Mesendoderm (in vitro differentiated cells): ENCODE data around the gene ARHGAP27.

ENCODE experiments used
- DNase-seq: peaks from one replicate; pipeline ENCODE4 v3.0.0; 2013
- H2AK5ac ChIP-seq: 2 replicates; pipeline ENCODE4 v1.6.1; 2013; ENCODE audit warnings: low read length, inconsistent platforms
- H2BK120ac ChIP-seq: 2 replicates; pipeline ENCODE4 v1.6.1; 2013; ENCODE audit warnings: low read depth, mild to moderate bottlenecking, low read length, moderate library complexity, mixed read lengths
- H2BK15ac ChIP-seq: replicated peaks from 2 replicates; pipeline ENCODE4 v1.6.1; 2013; ENCODE audit warnings: low read depth, mild to moderate bottlenecking, moderate library complexity
- H2BK5ac ChIP-seq: 2 replicates; pipeline ENCODE4 v1.6.1; 2013; ENCODE audit warnings: low read length, inconsistent platforms
- H3K18ac ChIP-seq: 2 replicates; pipeline ENCODE4 v1.6.1; 2013; ENCODE audit warnings: mild to moderate bottlenecking, low read length, mixed read lengths
- H3K23ac ChIP-seq: one replicate; pipeline ENCODE4 v1.6.1; 2013; ENCODE audit warnings: low read length
- H3K27ac ChIP-seq: 2 replicates; pipeline ENCODE4 v1.5.1; 2013; ENCODE audit warnings: low read depth, mild to moderate bottlenecking, inconsistent platforms, low read length, moderate library complexity
- H3K27me3 ChIP-seq: 2 replicates; pipeline ENCODE4 v1.6.1; 2013; ENCODE audit warnings: low read length, control low read depth, mild to moderate bottlenecking, inconsistent platforms; ENCODE audit not compliant: insufficient read depth, poor library complexity
- H3K36me3 ChIP-seq: 2 replicates; pipeline ENCODE4 v1.6.1; 2013; ENCODE audit warnings: low read length, inconsistent platforms; ENCODE audit not compliant: control insufficient read depth, insufficient read depth
- H3K4ac ChIP-seq: one replicate; pipeline ENCODE4 v1.6.1; 2013; ENCODE audit warnings: low read depth, mild to moderate bottlenecking, low read length, moderate library complexity
- H3K4me1 ChIP-seq: 2 replicates; pipeline ENCODE4 v1.6.1; 2013; ENCODE audit warnings: low read depth, low read length, inconsistent platforms; ENCODE audit not compliant: control insufficient read depth
- H3K4me2 ChIP-seq: 2 replicates; pipeline ENCODE4 v1.6.1; 2013; ENCODE audit warnings: low read length
- H3K4me3 ChIP-seq: 2 replicates; pipeline ENCODE4 v1.5.1; 2013; ENCODE audit warnings: mild to moderate bottlenecking, low read length
- H3K56ac ChIP-seq: one replicate; pipeline ENCODE4 v1.6.1; 2013; ENCODE audit warnings: low read length
- H3K79me1 ChIP-seq: 2 replicates; pipeline ENCODE4 v1.6.1; 2013; ENCODE audit warnings: low read length, inconsistent platforms
- H3K79me2 ChIP-seq: 2 replicates; pipeline ENCODE4 v1.6.1; 2013; ENCODE audit warnings: mild to moderate bottlenecking, low read length; ENCODE audit not compliant: control insufficient read depth, insufficient read depth
- H3K9ac ChIP-seq: 2 replicates; pipeline ENCODE4 v1.6.1; 2013; ENCODE audit warnings: low read length, inconsistent platforms
- H4K5ac ChIP-seq: one replicate; pipeline ENCODE4 v1.6.1; 2013; ENCODE audit warnings: low read length
- H4K8ac ChIP-seq: one replicate; pipeline ENCODE4 v1.6.1; 2013; ENCODE audit warnings: low read depth, mild to moderate bottlenecking, control low read depth, low read length, moderate library complexity
- WGBS: extraction: QIAGEN DNeasy Blood & Tissue Kit; methylation state at CpG from one replicate; pipeline ENCODE4 v1.1.7; 2013; ENCODE audit warnings: low lambda C conversion rate, missing lambda C conversion rate; ENCODE audit not compliant: insufficient coverage; ENCODE audit errors: extremely low coverage; 5-methylcytosine and 5-hydroxymethylcytosine counted together

Gene ARHGAP27

DNA sequence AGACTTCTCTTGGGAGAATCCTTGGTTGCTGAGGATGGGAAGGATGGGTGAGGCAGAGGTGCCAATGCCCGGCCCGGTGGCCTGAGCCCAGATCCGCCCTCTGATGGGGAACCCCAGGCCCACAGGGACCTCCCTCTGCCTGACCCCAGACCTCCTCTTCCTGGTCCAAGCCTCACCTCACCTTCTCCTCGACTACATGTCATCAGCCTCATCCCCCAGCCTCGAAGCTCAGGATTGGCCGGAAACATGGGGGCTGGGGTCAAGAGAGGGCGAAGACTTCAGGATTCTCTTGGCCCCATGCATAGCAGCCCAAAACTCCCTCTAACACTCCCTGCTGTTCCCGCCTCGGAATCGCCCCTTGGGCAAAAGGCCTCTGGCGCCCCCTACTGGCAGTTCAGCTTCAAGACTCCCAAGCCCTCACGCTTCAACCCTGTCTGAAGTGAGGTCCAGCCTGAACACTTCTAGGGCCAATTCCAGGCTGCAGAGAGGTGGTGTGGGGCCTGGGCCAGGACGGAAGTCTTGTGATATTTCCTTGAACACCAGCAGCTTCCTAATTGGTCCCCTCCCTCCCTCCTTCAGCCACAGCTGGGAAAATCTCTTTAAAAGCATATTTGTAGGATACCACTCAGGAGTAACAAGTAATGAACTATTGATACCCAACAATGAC, 47.2 kb downstream of the ARHGAP27 start:
- no peak overlapping the region for H3K27ac ChIP-seq
- H3K36me3 ChIP-seq = no peaks in the 10 kb centered on the region
- H3K79me2 ChIP-seq = no peaks in the 10 kb centered on the region
- H3K4me2 ChIP-seq = no peak overlapping the region
- no peak overlapping the region for H3K4me3 ChIP-seq
- peak overlapping the region; percentile 59 for H3K56ac ChIP-seq
- no peaks in the 10 kb centered on the region for H3K4me1 ChIP-seq
- no peak overlapping the region for H2BK15ac ChIP-seq
- peak; percentile 88 for DNase-seq
- no peak overlapping the region for H3K23ac ChIP-seq
- no CpG with 5 or more reads among the region's 13 CpGs for WGBS
- H2BK120ac ChIP-seq = no peak overlapping the region
- H3K9ac ChIP-seq = peak overlapping the region; percentile 39
- H4K5ac ChIP-seq = no peak overlapping the region
- H3K79me1 ChIP-seq = no peaks in the 10 kb centered on the region
- H4K8ac ChIP-seq = no peak overlapping the region
- no peak overlapping the region for H2BK5ac ChIP-seq
- H3K18ac ChIP-seq = no peak overlapping the region
- H3K4ac ChIP-seq = no peak overlapping the region
- H2AK5ac ChIP-seq = no peak overlapping the region
- no peaks in the 10 kb centered on the region for H3K27me3 ChIP-seq

DNA sequence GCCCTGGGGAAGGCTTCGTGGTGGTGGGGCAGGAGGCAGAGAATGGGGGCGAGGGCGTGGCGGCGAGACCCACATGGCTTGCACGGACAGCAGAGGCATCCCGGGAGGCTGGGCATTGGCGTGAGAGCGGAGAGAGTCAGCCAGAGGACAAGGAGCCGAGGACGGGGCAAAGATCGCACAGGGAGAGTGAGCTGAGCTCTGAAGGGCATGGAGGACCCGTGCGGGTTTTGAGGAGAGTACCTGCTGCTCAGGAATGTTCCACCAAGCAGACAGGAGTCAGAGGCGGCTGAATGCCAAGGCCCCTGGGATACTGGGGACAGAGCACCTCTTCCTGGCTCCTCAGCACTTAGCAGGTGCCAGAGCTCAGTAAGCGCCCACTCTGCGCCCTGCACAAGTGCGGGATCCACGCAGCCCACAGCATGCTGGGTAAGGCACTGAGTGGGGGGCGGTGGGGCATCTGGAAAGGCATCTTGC, 47.8 kb downstream of the ARHGAP27 start:
- Histone ChIP-seq H3K79me2 (no peaks in the 10 kb centered on the region), H3K36me3 (no peaks in the 10 kb centered on the region), H3K27ac (no peak overlapping the region), H3K79me1 (no peaks in the 10 kb centered on the region), H2BK15ac (no peak overlapping the region), H3K4ac (no peak overlapping the region), H3K18ac (no peak overlapping the region), H4K8ac (no peak overlapping the region), H3K4me2 (no peak overlapping the region), H3K56ac (no peak overlapping the region), H3K4me1 (no peaks in the 10 kb centered on the region), H4K5ac (no peak overlapping the region), H3K23ac (no peak overlapping the region), H3K9ac (no peak overlapping the region), H3K4me3 (no peak overlapping the region), H2BK5ac (no peak overlapping the region), H2AK5ac (no peak overlapping the region), H3K27me3 (no peaks in the 10 kb centered on the region), H2BK120ac (no peak overlapping the region)
- no CpG with 5 or more reads among the region's 20 CpGs for WGBS
- DNase-seq = peak; percentile 39

DNA sequence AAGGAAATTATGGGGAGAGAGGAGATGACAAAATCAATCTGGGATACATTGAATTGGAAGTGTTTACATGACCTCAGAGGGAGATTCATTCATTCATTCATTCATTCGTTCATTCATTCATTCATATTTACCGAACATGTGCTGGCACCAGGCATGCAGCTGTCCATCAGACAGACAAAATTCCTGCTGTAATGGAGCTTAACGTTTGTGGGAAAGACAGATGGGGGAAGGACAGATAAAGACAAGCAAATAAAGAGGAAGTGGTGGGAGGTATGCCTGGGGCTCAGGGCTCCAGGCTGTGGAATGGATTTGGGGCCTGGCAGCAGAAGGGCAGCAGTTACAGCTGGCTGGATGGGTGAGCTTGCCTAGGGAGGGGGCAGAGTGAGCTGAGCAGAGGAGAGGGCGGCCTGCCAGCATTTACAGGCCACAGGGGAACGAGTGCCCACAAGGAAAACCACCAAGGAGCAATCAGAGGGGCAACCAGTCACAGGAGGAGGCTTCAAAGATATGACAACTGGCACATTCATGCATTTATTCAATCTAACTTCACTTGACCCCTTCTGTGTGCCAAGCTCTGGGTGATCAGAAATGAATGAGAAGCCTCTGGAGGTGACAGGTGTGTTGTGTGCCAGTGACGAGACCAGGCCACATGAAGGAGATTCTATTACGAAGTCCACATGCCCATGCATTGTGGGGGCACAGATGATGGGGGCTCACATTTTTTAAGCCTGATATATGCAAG, 48.5 kb downstream of the ARHGAP27 start:
- Histone ChIP-seq H2AK5ac (no peak overlapping the region), H3K4me1 (no peaks in the 10 kb centered on the region), H3K36me3 (no peaks in the 10 kb centered on the region), H2BK120ac (no peak overlapping the region), H4K5ac (no peak overlapping the region), H3K4ac (no peak overlapping the region), H3K27me3 (no peaks in the 10 kb centered on the region), H3K56ac (no peak overlapping the region), H3K23ac (no peak overlapping the region), H3K27ac (no peak overlapping the region), H4K8ac (no peak overlapping the region), H3K4me2 (no peak overlapping the region), H3K79me1 (no peaks in the 10 kb centered on the region), H3K79me2 (no peaks in the 10 kb centered on the region), H3K18ac (no peak overlapping the region), H3K4me3 (no peak overlapping the region), H3K9ac (no peak overlapping the region), H2BK5ac (no peak overlapping the region), H2BK15ac (no peak overlapping the region)
- DNase-seq = no peak
- no CpG with 5 or more reads among the region's 7 CpGs for WGBS

DNA sequence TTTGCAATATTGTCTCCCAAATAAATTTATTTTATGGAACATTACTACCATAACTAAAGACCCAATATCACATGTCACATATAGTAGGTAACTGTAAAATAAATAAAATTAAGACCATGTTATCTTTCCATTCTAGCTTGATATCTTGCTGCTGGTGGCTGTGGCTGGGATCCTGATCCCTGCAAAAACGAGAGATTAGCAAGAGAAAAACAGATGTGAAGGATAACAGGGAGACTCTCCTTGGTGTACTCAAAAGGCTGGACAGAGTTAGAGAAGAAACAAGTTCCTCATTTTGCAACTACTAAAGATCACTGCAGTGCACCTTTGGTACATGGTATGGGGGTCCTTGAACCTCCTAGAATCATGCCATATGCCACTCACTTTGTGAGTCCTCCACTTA, 49.7 kb downstream of the ARHGAP27 start:
- Histone ChIP-seq H3K36me3 (no peaks in the 10 kb centered on the region), H3K79me2 (no peaks in the 10 kb centered on the region), H3K4me3 (no peak overlapping the region), H3K23ac (no peak overlapping the region), H3K4me2 (no peak overlapping the region), H2BK15ac (no peak overlapping the region), H4K5ac (no peak overlapping the region), H3K56ac (no peak overlapping the region), H2BK5ac (no peak overlapping the region), H3K4ac (no peak overlapping the region), H3K4me1 (no peaks in the 10 kb centered on the region), H4K8ac (no peak overlapping the region), H3K79me1 (no peaks in the 10 kb centered on the region), H3K18ac (no peak overlapping the region), H2BK120ac (no peak overlapping the region), H3K27me3 (no peaks in the 10 kb centered on the region), H3K9ac (no peak overlapping the region), H3K27ac (no peak overlapping the region), H2AK5ac (no peak overlapping the region)
- no peak for DNase-seq
- no CpG with 5 or more reads among the region's 1 CpG for WGBS

DNA sequence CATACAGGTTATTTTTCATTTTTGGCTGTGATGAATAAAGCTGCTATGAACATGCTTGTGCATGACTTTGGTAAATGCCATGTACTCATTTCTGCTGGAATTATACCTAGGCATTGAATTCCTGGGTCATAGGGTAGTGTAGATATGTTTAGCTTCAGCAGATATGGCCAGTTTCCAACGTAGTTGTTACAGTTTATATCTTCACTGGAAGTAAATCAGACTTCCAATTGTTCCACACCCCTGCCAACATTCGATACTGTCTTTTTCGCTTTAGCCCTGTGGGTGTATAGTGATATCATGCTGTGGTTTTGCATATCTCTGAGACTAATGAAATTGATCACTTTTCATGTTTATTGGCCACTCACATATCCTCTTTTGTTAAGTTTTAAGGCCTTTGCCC, 50.4 kb downstream of the ARHGAP27 start:
- H2BK120ac ChIP-seq = no peak overlapping the region
- no peak overlapping the region for H4K8ac ChIP-seq
- no peak overlapping the region for H3K4me2 ChIP-seq
- H3K36me3 ChIP-seq = no peaks in the 10 kb centered on the region
- no peak overlapping the region for H2AK5ac ChIP-seq
- H3K56ac ChIP-seq = no peak overlapping the region
- H3K18ac ChIP-seq = no peak overlapping the region
- H2BK15ac ChIP-seq = no peak overlapping the region
- WGBS = no CpG with 5 or more reads among the region's 3 CpGs
- H3K79me1 ChIP-seq = no peaks in the 10 kb centered on the region
- H3K23ac ChIP-seq = no peak overlapping the region
- H3K4me3 ChIP-seq = no peak overlapping the region
- no peaks in the 10 kb centered on the region for H3K27me3 ChIP-seq
- no peak for DNase-seq
- H3K9ac ChIP-seq = no peak overlapping the region
- no peaks in the 10 kb centered on the region for H3K4me1 ChIP-seq
- no peak overlapping the region for H3K4ac ChIP-seq
- H2BK5ac ChIP-seq = no peak overlapping the region
- no peaks in the 10 kb centered on the region for H3K79me2 ChIP-seq
- H4K5ac ChIP-seq = no peak overlapping the region
- H3K27ac ChIP-seq = no peak overlapping the region
